ENCODE results near the gene GIGYF2.

GIGYF2 gene

DNA sequence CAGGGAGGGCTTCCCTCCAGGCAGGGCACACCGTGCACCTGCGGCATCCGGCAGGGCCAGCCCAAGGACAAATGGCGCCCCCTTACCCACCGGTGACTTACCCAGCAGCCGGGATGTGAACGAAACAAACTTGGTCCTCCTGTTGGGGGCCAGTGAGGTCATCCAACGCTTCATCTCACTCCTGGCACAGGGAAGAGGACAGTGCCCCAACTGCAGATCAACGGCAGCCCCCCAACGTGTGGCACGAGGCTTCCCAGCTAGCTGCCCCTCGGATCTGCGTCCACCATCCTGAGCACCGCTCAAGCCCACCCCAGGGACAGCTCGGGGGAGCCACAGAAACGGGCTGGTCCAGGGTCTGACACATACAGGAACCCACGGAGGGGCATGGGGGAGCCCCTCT lies 185.0 kb downstream of the GIGYF2 start:
- H3K4me3 Mint-ChIP-seq, result no peak overlapping the region
- H3K4me1 Mint-ChIP-seq, result peaks cover 11% of the 10 kb centered on the region
- H3K36me3 Mint-ChIP-seq, result no peaks in the 10 kb centered on the region
- ATAC-seq (no peak), DNase-seq (ENCODE audit: low spot score in 2 of 2) (no peak)
- H3K27ac Mint-ChIP-seq, result no peak overlapping the region
- no peaks in the 10 kb centered on the region for H3K9me3 Mint-ChIP-seq

DNA sequence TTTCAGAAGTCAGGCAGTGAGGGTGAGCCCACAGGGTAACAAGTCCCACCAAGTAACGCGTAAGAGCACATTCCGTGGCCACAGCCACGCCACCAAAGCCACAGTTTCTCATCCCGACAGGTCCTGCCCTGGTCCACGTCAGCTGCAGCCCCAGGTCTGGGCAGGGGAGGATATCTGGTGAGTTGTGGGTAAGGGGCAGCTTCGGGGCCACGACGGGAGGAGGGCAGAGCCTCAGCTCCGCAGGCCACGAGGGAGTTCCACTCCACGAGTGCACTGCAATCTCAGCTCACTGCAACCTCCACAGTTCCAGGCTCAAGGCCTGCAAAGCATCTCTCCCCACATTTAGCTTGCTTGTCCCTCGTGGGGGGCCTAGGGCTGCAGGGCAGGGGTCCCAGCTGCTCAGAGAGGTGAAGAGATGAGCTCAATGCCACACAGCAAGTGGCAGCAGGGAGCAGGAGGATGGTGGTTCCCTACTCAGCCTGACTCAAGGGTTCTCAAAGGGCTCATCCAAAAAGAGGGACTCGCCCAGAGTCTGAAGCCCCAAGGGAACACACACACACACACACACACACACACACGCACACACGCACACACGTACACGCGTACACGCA lies 185.5 kb downstream of the GIGYF2 start:
- ATAC-seq, result no peak
- no peaks in the 10 kb centered on the region for H3K9me3 Mint-ChIP-seq
- no peak for DNase-seq (ENCODE audit: low spot score in 2 of 2)
- no peak overlapping the region for H3K27ac Mint-ChIP-seq
- H3K36me3 Mint-ChIP-seq, result no peaks in the 10 kb centered on the region
- H3K4me1 Mint-ChIP-seq, result peaks cover 11% of the 10 kb centered on the region
- H3K4me3 Mint-ChIP-seq, result no peak overlapping the region

DNA sequence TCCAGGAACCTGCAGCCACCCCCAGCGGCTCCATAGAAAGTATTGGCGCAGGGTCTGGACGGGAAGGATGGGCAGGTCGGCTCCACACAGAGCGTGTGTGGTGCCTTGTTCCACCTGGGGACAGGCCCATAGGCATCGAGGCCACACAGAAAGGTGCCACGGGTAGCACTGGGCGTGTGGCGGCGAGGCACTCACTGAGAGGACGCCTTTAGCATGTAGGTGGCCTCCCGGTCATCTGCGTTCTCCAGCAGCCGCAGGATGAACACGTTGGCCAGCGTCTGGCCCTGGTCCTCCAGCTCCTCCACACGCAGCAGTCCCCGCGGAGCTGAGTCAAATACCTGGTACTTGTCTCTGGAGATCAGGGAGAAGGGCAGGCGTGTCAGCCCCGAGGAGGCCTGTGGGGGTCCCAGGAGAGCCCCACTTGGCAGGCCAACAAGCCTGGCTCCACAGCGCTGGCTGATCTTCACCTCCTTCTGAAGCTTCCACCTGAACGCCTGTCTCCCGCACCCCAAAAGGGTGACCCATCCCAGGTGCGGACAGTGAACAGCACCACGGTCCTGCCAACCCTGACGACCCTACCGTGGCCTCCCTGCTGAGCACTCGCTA lies 186.1 kb downstream of the GIGYF2 start:
- DNase-seq (ENCODE audit: low spot score in 2 of 2), result no peak
- Mint-ChIP-seq H3K4me1 (peaks cover 11% of the 10 kb centered on the region), H3K36me3 (no peaks in the 10 kb centered on the region), H3K9me3 (no peaks in the 10 kb centered on the region), H3K27ac (no peak overlapping the region), H3K4me3 (no peak overlapping the region)
- no peak for ATAC-seq

GRCh38 chr2:232884001-232884421 lies 186.9 kb downstream of the GIGYF2 start:
- peaks cover 11% of the 10 kb centered on the region for H3K4me1 Mint-ChIP-seq
- DNase-seq (ENCODE audit: low spot score in 2 of 2), result no peak
- H3K27ac Mint-ChIP-seq, result peak overlapping the region; percentile 65
- H3K4me3 Mint-ChIP-seq, result no peak overlapping the region
- no peak for ATAC-seq
- no peaks in the 10 kb centered on the region for H3K36me3 Mint-ChIP-seq
- H3K9me3 Mint-ChIP-seq, result no peaks in the 10 kb centered on the region

DNA sequence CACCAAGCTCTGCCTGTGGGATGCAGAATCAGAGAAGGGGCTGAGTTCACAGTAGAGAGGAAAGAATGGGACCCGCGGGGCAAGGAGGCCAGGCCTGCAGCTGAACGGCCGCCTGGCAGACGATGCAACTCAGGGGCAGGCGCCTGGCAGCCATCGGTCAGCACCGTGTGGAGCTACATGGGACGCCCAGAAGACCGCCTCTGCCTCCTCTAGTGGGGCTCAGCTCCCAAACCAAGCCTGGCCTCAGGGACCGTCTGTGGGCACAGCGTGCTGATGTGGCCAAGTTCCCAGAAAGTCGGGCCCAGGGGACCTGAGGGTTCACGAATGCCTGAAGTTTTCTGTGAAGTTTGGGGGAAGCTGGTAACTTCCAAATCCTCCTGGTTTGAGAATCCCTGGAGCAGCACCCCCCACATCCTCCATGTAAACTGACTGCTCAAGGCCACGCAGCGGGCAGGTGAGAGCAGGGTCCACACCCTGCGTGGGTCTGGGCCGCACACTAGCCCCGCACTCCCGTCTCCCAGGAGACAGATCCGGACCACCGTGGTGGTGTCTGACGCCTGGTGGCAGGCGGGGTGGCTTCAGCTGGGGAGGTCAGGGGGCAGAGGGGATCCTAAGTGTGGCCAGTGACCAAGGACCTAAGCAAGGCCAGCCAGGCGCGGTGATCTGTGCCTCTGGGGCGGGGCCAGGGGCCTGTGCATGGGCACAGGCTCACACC lies 187.6 kb downstream of the GIGYF2 start:
- no peak for ATAC-seq

DNA sequence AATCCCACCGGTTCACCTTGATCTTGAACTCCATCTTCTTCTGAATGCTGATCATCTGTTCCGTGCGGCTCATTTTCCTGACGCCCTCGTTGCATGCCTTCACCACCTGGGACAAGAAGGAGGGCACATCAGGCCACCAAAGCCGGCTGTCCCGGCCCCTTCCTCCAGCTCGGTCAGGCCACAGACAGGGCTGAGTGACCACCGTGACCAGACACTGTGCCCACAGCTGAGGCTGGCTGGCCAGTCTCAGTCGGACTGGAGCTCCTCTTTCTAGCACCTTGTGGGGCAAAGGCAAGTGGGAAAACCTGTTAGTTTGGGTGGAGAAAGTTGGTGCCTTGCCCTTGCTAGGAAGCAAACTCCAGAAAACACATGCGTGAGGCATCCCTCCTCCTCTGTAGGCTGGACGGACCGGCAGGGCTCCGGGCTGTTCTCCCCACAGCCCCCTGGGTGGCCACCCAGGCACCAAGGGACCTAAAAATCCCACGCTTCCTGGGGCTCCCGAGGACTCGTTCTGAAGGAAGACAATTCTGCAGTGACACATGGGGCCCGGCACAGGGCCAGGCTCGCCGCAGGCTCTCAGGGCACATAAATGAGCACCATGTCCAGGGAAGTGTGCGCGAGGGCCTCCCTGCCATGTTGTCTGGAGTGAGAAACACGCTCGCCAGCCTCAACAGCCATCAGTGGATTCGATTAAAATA lies 188.3 kb downstream of the GIGYF2 start:
- Mint-ChIP-seq H3K27ac (no peak overlapping the region), H3K4me1 (peaks cover 9% of the 10 kb centered on the region), H3K9me3 (no peaks in the 10 kb centered on the region), H3K4me3 (no peak overlapping the region), H3K36me3 (no peaks in the 10 kb centered on the region)
- no peak for ATAC-seq
- DNase-seq (ENCODE audit: low spot score in 2 of 2), result no peak

More for the DNA sequence above, 187.6 kb downstream of the GIGYF2 start:
- DNase-seq (ENCODE audit: low spot score in 2 of 2), result no peak
- Mint-ChIP-seq H3K9me3 (no peaks in the 10 kb centered on the region), H3K4me3 (no peak overlapping the region), H3K27ac (no peak overlapping the region), H3K4me1 (peaks cover 11% of the 10 kb centered on the region), H3K36me3 (no peaks in the 10 kb centered on the region)

- no peak for DNase-seq (ENCODE audit: low spot score in 2 of 2)
- Mint-ChIP-seq H3K27ac (no peak overlapping the region), H3K9me3 (no peaks in the 10 kb centered on the region), H3K36me3 (no peaks in the 10 kb centered on the region), H3K4me3 (no peak overlapping the region), H3K4me1 (peaks cover 14% of the 10 kb centered on the region)
- no peak for ATAC-seq
Measured at GRCh38 chr2:232886176-232886575, 189.0 kb downstream of the GIGYF2 start.

DNA sequence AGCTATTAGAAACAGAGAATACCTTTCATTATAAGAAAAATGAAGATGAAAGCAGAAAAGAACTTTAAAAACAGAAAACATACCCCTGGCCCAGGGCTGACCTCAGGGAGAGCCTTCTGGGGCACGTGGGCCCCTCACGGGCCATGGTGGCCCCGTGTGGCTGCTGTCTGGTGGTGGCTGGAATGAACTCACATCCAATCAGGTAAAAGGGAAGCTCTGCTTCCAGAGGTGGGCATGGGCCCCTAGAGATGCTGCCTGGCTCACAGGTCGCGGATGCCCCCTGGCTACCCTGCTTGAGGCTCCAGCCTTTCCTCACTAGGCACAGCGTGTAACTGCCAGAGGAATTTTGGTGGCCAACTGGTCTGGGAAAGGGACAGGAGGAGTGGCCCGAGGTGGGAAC lies 189.5 kb downstream of the GIGYF2 start:
- Mint-ChIP-seq H3K4me3 (no peak overlapping the region), H3K9me3 (no peaks in the 10 kb centered on the region), H3K36me3 (no peaks in the 10 kb centered on the region), H3K27ac (no peak overlapping the region), H3K4me1 (peaks cover 14% of the 10 kb centered on the region)
- DNase-seq (ENCODE audit: low spot score in 2 of 2) (no peak), ATAC-seq (no peak)

DNA sequence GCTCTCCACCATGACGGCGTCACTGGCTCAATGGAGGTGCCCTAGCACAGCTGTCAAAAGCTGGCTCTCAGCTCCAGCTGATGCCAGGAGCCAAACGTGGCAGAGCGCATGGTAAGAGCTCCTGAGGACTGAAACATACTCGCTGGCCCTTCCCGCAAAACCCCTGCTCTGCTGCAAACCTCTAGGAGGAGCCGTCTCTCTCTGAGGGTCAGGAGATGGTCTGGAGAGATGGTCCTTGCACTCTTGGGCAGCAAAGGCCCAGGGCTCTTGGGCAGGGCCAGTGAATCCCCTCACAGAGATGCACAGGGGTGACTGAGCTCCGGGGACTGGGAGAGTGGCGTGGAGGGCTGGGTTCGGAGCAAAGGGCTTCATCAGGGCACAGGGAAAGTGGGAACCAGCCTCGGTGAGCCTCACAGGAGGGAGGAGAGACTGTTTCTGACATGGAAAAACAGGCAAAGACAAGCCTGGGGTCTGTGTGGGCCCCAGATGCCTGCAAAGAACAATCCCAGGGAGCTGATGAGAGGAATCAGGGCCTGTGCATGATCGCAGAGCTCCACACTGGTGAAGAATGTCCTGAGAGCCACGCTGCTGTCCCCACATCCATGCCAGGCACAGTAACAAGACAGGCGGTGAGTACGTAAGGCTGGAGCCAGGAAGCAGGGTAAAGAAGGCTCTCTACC lies 190.2 kb downstream of the GIGYF2 start:
- peaks cover 14% of the 10 kb centered on the region for H3K4me1 Mint-ChIP-seq
- no peak overlapping the region for H3K27ac Mint-ChIP-seq
- ATAC-seq, result no peak
- no peaks in the 10 kb centered on the region for H3K9me3 Mint-ChIP-seq
- no peak overlapping the region for H3K4me3 Mint-ChIP-seq
- H3K36me3 Mint-ChIP-seq, result no peaks in the 10 kb centered on the region
- DNase-seq (ENCODE audit: low spot score in 2 of 2), result no peak

- Mint-ChIP-seq H3K4me1 (peaks cover 14% of the 10 kb centered on the region), H3K4me3 (no peak overlapping the region), H3K36me3 (no peaks in the 10 kb centered on the region), H3K27ac (no peak overlapping the region), H3K9me3 (no peaks in the 10 kb centered on the region)
- DNase-seq (ENCODE audit: low spot score in 2 of 2), result no peak
- ATAC-seq, result no peak
Measured at GRCh38 chr2:232888099-232888836, 191.1 kb downstream of the GIGYF2 start.

DNA sequence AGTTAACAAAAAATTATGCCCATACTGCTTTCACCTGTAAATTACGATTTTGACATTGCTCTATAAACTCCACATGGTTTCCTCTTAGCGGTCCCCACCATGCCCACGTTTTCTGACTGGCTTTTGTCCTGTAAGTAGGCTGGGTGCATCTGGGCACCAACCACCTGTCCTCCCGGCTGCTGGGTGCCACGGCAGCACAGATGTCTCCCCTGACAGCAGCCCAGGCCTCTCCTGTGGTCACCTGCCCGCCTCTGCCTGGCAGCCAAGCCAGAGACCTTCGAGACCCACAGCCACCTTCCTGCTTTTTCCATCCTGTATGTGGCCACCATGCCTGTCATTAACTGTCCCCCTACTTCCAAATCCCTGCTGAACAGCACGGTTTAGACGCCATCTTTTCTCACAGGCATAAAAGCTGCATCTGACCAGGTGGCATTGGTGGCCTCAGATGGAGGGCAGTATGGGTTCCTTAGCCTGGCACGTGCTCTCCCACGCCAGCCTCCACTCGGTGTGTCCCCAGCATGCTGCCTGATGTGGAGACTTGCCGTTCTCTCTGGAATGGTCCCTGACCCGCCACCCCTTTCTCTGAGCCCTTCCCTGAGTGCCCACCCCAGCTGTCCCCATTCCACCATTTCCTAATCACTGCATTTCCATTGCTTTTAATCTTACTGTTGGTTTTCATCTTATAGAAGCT lies 191.9 kb downstream of the GIGYF2 start:
- Mint-ChIP-seq H3K27ac (no peak overlapping the region), H3K4me3 (no peak overlapping the region), H3K4me1 (peaks cover 14% of the 10 kb centered on the region), H3K36me3 (no peaks in the 10 kb centered on the region), H3K9me3 (no peaks in the 10 kb centered on the region)
- ATAC-seq (no peak), DNase-seq (ENCODE audit: low spot score in 2 of 2) (no peak)

DNA sequence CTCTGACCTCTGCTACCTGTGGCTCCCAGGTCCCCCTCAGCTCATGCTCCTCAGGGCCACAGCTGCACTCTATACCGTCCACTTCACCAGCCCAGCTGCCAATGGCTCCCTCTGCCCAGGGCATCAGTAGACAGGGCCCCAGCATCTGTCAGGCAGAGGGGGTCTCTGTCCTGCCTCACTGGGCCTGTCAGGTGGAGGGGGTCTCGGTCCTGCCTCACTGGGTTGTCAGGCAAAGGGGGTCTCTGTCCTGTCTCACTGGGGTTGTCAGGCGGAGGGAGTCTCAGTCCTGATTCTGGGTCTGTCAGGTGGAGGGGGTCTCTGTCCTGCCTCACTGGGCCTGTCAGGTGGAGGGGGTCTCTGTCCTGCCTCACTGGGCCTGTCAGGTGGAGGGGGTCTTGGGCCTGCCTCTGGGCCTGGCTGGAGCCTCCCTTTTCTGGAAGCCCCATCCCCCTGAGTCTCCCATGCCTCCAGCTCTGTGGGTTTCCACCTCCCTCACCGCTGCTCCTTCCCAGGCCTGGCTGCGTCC lies 192.8 kb downstream of the GIGYF2 start:
- no peak for DNase-seq (ENCODE audit: low spot score in 2 of 2)
- Mint-ChIP-seq H3K4me1 (peaks cover 14% of the 10 kb centered on the region), H3K36me3 (no peaks in the 10 kb centered on the region), H3K4me3 (no peak overlapping the region), H3K27ac (no peak overlapping the region), H3K9me3 (no peaks in the 10 kb centered on the region)
- ATAC-seq, result no peak

DNA sequence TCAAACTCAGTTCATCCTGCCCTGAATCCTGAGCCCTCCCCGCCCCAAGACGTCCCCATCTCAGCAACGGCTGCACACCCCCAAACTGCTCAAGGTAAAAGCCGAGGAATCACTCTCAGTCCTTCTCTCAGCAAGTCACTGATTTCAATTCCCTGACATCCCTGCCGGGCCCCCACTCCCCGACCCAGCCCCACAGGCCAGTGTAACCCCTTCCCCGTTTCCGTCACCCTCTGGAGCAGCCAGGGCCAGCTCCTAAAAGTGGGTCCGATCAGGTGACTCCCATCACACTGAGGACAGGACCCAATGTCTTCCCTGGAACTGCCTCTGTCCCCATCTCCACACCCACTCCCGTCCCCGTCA lies 193.4 kb downstream of the GIGYF2 start:
- DNase-seq (ENCODE audit: low spot score in 2 of 2) (no peak), ATAC-seq (no peak)
- peaks cover 14% of the 10 kb centered on the region for H3K4me1 Mint-ChIP-seq
- H3K4me3 Mint-ChIP-seq, result no peak overlapping the region
- H3K9me3 Mint-ChIP-seq, result no peaks in the 10 kb centered on the region
- no peaks in the 10 kb centered on the region for H3K36me3 Mint-ChIP-seq
- H3K27ac Mint-ChIP-seq, result no peak overlapping the region

DNA sequence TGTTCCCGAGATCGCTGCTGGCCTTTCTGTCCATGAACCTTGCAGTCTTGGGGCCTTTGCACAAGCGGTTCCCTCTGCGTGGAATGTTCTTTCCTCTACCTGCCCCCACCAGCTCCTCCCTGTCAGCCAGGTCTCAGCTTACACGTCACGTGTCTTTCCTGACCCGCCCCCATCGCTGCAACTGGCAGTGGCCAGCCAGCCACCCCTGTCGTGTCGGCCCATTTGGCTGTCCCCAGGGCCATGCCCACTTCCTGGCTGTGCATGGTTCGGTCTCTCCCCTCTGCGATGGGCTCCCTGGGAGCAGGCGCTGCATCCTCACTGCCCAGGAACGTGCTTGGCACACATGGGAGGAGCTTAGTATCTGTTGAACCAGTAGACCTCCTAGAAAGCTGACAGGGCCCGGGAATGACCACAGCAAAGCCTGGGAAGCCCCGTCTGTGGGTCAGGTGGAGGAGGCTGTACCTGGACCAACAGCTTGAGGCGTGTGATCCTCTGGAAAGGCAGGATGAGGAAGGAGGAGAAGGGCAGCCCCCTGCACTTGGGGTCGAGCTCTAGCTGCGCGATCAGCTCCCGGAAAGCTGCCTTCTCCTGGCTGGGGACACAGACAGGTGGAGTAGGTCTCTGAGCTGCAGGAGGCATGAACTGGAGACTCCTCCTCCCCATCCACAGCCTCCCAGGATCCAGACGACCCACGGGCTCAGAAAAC lies 193.9 kb downstream of the GIGYF2 start:
- Mint-ChIP-seq H3K36me3 (no peaks in the 10 kb centered on the region), H3K4me3 (no peak overlapping the region), H3K9me3 (no peaks in the 10 kb centered on the region), H3K27ac (no peak overlapping the region), H3K4me1 (peaks cover 12% of the 10 kb centered on the region)
- DNase-seq (ENCODE audit: low spot score in 2 of 2) (no peak), ATAC-seq (no peak)
